ENCODE data around the gene EIF1B. TPM values are rescaled to one million over a fixed set of nuclear protein-coding genes. Genes with fewer than 3 reads are reported as not detected.

EIF1B gene
- total and polyA plus RNA-seq, 10 of the 15 experiments (the other 5 are each of a cell fraction or from before 2014, with no cell fraction given) = 15.4 to 75.6 (median 43.2) TPM

- no peak for TF ChIP-seq E2F8 (IDR thresholded peaks at IDR 0.05; ENCODE audit: low read depth, partially characterized antibody)
- no peak for TF ChIP-seq MYC (IDR thresholded peaks at IDR 0.05; ENCODE audit: insufficient read depth, insufficient read length, insufficient replicate concordance, low read length, severe bottlenecking)
- TF ChIP-seq BACH1 (IDR thresholded peaks at IDR 0.05; ENCODE audit: borderline replicate concordance) = no peak
- TF ChIP-seq IRF5 (IDR thresholded peaks at IDR 0.05; ENCODE audit: borderline replicate concordance) = no peak
- TF ChIP-seq NR2F1 (conservative IDR thresholded peaks at IDR 0.05) = no peak
- no peak for TF ChIP-seq YY1 (IDR thresholded peaks at IDR 0.05; ENCODE audit: low read depth, low read length)
- no peak for TF ChIP-seq ATF3 (IDR thresholded peaks at IDR 0.05; ENCODE audit: borderline replicate concordance, extremely low read depth, low read depth, low read length)
- TF ChIP-seq MEF2A (IDR thresholded peaks at IDR 0.05; ENCODE audit: insufficient read depth, low read depth, low read length) = no peak
These were observed 32.2 kb downstream of the EIF1B start (continued) for GRCh38 chr3:40341671-40342070.

- H3K4me2 ChIP-seq (ENCODE audit: control insufficient read depth, insufficient read depth) = no peak overlapping the region
- H2AFZ ChIP-seq (ENCODE audit: control insufficient read depth, low read depth, low read length) = no peak overlapping the region
- no peaks in the 10 kb centered on the region for H3K79me2 ChIP-seq (ENCODE audit: control insufficient read depth, insufficient read depth, low read length)
- BruUV-seq (replicated peaks) = no TSS peak
- H3K36me3 ChIP-seq (ENCODE audit: control insufficient read depth in 2 of 2, insufficient read depth in 2 of 2, low read length in 1 of 2) = no peaks in the 10 kb centered on the region
- H3K9me3 ChIP-seq (replicated peaks; ENCODE audit: control insufficient read depth, insufficient read depth, low read length) = no peaks in the 10 kb centered on the region
- ChIA-PET RAD21 (ENCODE audit: unreplicated experiment) (no interaction called here), SMC1A (ENCODE audit: uncharacterized antibody, unreplicated experiment) (no interaction called here), POLR2A (no interaction called here), CTCF (interaction anchor here (0.6 kb wide), 1 partner anchor 24 kb away, joined by 4 read pairs; no protein-coding TSS in a partner anchor)
- no peak for DNase-seq (ENCODE audit: low read depth, low spot score)
- FAIRE-seq = no peak
- in situ Hi-C loops (cut with MboI) (no loop called here), intact Hi-C loops (cut with micrococcal nuclease; ENCODE audit: unreplicated experiment) (no loop called here)
- ATAC-seq = no peak
- H4K20me1 ChIP-seq (ENCODE audit: control insufficient read depth, insufficient read depth) = no peaks in the 10 kb centered on the region
- no peaks in the 10 kb centered on the region for H3K27me3 ChIP-seq (replicated peaks in 1 of 2; ENCODE audit: control insufficient read depth in 2 of 2, insufficient read depth in 2 of 2, low read length in 1 of 2)
- H3K4me3 ChIP-seq = no peak overlapping the region
- H3K4me1 ChIP-seq (ENCODE audit: control insufficient read depth, insufficient read depth, low read length) = no peaks in the 10 kb centered on the region
- no peak overlapping the region for H3K9ac ChIP-seq (ENCODE audit: control insufficient read depth, insufficient read depth, low read length)
- H3K27ac ChIP-seq (ENCODE audit: control insufficient read depth, insufficient read depth) = no peak overlapping the region
- TF ChIP-seq ZBTB33 (IDR thresholded peaks at IDR 0.05) = no peak
- TF ChIP-seq CBFB (IDR thresholded peaks at IDR 0.05; ENCODE audit: low read depth) = no peak
- no peak for TF ChIP-seq ZNF24 (IDR thresholded peaks at IDR 0.05)
- TF ChIP-seq MYC (IDR thresholded peaks at IDR 0.05; ENCODE audit: insufficient read depth, insufficient read length, insufficient replicate concordance, low read length, severe bottlenecking) = no peak
- TF ChIP-seq E2F8 (IDR thresholded peaks at IDR 0.05; ENCODE audit: low read depth, partially characterized antibody) = no peak
- TF ChIP-seq GATAD2B (conservative IDR thresholded peaks at IDR 0.05; ENCODE audit: low read depth) = no peak
These were observed 41.0 kb downstream of the EIF1B start for GRCh38 chr3:40350529-40350928.

All from GM12878 (cell line).